C4-2B (cell line): ENCODE results near the gene RCOR2.

ENCODE experiments used
- ZFX ChIP-seq: fragments of 450-650 bp; IDR thresholded peaks from 2 replicates; pipeline ENCODE4 v1.6.1; 2017
- TF ChIP-seq, protein P1 (sequence below): fragments of 450-650 bp; conservative IDR thresholded peaks from 2 replicates; pipeline ENCODE4 v1.5.1; 2017; ENCODE audit warnings: mild to moderate bottlenecking

DNA sequence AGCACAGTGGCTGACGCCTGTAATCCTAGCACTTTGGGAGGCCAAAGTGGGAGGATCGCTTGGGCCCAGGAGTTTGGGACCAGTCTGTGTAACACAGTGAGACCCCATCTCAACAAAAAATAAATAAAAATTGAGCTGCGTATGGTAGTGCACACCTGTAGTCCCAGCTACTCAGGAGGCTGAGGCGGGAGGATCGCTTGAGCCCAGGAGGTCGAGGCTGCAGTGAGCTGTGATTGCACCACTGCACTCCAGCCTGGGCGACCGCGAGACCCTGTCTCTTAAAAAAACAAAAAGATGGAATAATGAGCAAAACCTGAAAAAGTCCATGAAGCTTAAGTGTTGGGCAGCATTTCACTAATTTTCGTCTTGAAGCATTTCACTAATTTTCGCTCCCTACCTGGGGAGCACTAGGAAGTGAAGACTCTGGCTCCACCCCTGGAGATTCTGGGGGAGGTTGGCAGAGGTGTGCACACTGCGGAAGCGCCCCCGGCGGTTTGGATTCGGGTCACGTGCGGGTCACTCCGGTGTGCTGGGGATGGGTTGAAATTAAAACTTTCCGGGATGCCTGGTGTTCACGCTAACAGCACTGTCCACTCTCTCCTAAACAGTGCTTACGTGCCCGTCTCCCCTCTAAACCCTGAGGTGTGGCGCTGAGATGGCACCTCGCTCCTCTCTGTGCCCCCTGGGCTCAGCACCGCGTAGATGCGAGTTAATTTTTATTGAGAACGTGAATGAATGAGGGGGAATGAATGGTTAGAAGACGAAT lies 20.9 kb upstream of the RCOR2 start:
- TF ChIP-seq, protein P1, sequence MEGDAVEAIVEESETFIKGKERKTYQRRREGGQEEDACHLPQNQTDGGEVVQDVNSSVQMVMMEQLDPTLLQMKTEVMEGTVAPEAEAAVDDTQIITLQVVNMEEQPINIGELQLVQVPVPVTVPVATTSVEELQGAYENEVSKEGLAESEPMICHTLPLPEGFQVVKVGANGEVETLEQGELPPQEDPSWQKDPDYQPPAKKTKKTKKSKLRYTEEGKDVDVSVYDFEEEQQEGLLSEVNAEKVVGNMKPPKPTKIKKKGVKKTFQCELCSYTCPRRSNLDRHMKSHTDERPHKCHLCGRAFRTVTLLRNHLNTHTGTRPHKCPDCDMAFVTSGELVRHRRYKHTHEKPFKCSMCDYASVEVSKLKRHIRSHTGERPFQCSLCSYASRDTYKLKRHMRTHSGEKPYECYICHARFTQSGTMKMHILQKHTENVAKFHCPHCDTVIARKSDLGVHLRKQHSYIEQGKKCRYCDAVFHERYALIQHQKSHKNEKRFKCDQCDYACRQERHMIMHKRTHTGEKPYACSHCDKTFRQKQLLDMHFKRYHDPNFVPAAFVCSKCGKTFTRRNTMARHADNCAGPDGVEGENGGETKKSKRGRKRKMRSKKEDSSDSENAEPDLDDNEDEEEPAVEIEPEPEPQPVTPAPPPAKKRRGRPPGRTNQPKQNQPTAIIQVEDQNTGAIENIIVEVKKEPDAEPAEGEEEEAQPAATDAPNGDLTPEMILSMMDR = no peak; the same call in 1 of the 2 replicates
- no peak for TF ChIP-seq ZFX
